ENCODE data around the gene ZNF860.

ZNF860 gene

GRCh38 chr3:31981206-31982181 lies at the start of gene ZNF860, which contains the start of gene OSBPL10:
Gene ZNF860 (plus strand): TSS chr3:31981750. CDS start chr3:31989080, 7,330 bp downstream.
Gene OSBPL10 (minus strand): TSS chr3:31981262. CDS start chr3:31981179, 83 bp downstream.
- peak; percentile 45 for DNase-seq

- no peak for DNase-seq
These were observed 48.6 kb upstream of the ZNF860 start for GRCh38 chr3:31932990-31933389.

GRCh38 chr3:31934018-31934417 lies 47.5 kb upstream of the ZNF860 start:
- no peak for DNase-seq

GRCh38 chr3:31934866-31935265 lies 46.7 kb upstream of the ZNF860 start:
- no peak for DNase-seq

GRCh38 chr3:31936420-31937060 lies 45.0 kb upstream of the ZNF860 start:
- no peak for DNase-seq

- DNase-seq: no peak
These were observed 44.3 kb upstream of the ZNF860 start for GRCh38 chr3:31937225-31937624.

- no peak for DNase-seq
These were observed 39.1 kb upstream of the ZNF860 start for GRCh38 chr3:31942446-31942845.

- no peak for DNase-seq
These were observed 38.5 kb upstream of the ZNF860 start for GRCh38 chr3:31943041-31943440.

- no peak for DNase-seq
These were observed 35.9 kb upstream of the ZNF860 start for GRCh38 chr3:31945738-31946052.

- no peak for DNase-seq
These were observed 35.0 kb upstream of the ZNF860 start for GRCh38 chr3:31946484-31947081.

- no peak for DNase-seq
These were observed 34.4 kb upstream of the ZNF860 start for GRCh38 chr3:31947162-31947561.

- DNase-seq: no peak
These were observed 33.9 kb upstream of the ZNF860 start for GRCh38 chr3:31947671-31948091.

GRCh38 chr3:31948280-31948679 lies 33.3 kb upstream of the ZNF860 start:
- no peak for DNase-seq

- no peak for DNase-seq
These were observed 29.3 kb upstream of the ZNF860 start for GRCh38 chr3:31952205-31952604.

- DNase-seq: no peak
These were observed 28.5 kb upstream of the ZNF860 start for GRCh38 chr3:31953091-31953490.

- no peak for DNase-seq
These were observed 27.9 kb upstream of the ZNF860 start for GRCh38 chr3:31953636-31954035.

- DNase-seq: no peak
These were observed 26.0 kb upstream of the ZNF860 start for GRCh38 chr3:31955581-31955980.

GRCh38 chr3:31957106-31957505 lies 24.4 kb upstream of the ZNF860 start:
- DNase-seq: no peak

GRCh38 chr3:31958701-31959152 lies 22.8 kb upstream of the ZNF860 start:
- peak; percentile 71 for DNase-seq

GRCh38 chr3:31959251-31959650 lies 22.3 kb upstream of the ZNF860 start:
- DNase-seq: no peak

GRCh38 chr3:31959951-31960792 lies 21.4 kb upstream of the ZNF860 start:
- DNase-seq: no peak

GRCh38 chr3:31960793-31961431 lies 20.6 kb upstream of the ZNF860 start:
- no peak for DNase-seq
